Measurements from ENCODE around the gene SPEF2.

Gene SPEF2

DNA sequence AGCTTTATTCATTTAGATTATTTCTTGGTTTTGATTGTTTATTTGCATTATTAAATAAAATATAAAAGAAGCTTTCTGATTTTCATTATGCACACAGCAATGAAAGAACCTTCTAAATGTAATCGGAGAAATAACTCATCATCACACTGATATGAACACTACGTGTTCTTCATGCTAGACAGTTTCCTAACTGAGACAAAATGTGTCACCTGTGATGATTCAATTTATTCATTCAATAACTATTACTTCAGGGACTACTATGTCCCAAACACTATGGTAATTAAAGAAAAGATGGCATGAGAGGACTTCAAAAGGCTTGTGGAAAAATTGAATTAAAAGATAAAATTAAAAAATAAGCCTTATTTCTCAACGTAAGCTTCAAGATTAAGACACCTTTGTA lies 118.1 kb downstream of the SPEF2 start:
- no peak for DNase-seq

GRCh38 chr5:35736280-35736679 lies 118.6 kb downstream of the SPEF2 start:
- DNase-seq = peak; percentile 71

DNA sequence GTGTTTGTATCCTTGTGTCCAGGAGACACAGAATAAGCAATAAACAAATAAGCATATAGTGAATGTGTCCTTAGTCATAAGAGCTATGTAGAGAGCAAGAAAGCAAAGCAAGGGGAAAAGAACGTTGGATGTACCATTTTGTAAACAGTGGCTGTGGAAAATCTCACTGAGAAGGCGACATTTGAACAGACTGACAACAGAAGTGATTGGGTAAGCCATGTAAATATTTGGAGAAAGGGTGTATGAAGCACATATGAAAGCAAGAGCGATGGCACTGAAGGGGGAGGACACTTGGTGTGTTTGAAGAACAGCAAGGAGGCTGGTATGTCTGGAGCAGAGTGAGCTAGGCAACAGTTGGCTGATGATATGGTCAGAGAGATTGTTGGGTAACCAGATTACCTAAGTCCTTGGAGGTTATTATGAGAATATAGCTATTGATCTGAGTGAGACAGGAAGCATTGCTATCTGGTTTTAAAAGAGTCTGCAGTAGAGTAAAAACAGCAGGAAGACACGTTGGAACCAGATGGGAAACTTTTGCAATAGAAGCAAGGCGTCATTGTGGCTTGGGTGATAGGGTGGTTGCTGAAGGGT lies 123.6 kb downstream of the SPEF2 start:
- DNase-seq = no peak

DNA sequence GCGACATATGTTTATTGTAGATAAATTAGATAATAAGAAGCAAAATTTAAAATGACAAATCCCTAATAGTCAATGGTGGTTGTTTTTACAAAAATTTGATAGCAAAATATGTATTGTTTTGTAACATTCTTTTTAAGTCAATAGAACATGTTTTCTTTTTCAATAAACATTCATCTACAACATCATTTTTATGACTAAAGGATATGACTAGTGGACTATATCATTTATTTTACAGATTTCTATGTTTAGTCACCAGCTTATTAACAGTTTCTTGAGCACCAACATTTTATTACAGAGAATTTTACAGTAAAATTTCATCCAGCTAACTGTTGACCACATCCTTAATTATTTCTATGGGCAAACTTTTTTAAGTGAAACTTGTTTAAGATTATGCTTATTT lies 124.3 kb downstream of the SPEF2 start:
- no peak for DNase-seq

DNA sequence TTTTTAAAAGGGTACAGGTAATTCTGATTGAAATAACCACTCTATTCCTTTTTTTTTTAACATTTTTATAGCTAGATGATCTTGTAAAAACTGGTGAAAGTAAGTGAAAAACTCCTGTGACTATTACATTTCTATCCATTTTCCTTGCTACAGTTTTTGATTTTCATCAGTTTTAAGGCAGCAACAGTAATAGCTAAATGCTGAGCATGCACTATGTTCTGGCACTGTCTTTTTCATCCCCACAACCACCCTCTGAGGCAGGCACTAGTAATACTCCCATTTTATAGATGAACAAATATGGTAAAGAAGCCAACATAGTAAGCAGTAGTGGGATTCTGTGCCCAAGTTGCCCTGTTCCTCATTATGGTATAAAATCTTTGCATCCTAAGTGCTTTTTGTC lies 126.0 kb downstream of the SPEF2 start:
- DNase-seq = no peak

DNA sequence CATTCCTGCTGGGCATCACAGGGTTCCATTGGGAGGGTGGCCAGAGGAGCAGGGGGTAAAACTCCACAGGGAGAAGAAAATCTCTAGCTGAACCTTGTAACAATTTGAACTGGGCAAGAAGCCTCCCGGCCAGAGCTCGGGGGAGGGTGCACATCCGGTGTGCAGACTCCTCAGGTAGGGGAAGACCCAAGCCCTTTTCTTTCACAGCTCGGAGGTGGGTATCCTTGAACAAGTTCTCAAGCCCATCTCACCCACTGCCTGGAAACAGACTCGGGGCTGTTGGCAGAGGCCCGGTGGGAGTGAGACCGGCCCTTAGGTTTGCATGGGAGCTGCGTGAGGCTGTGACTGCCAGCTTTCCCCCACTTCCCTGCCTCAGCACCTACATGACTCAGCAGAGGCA lies 127.5 kb downstream of the SPEF2 start:
- DNase-seq = no peak

DNA sequence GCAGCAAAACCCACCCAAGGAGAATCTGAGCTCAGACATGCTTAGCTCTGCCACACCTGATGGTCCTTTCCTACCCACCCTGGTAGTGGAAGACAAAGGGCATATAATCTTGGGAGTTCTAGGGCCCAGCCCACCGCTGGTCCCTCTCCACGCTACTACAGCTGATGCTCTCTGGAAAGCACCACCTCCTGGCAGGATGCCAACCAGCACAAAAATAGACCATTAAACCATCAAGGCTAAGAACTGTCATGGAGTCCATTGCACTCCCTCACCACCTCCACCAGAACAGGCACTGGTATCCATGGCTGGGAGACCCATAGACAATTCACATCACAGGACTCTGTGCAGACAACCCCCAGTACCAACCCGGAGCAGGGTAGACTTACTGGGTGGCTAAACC lies 128.0 kb downstream of the SPEF2 start:
- no peak for DNase-seq

DNA sequence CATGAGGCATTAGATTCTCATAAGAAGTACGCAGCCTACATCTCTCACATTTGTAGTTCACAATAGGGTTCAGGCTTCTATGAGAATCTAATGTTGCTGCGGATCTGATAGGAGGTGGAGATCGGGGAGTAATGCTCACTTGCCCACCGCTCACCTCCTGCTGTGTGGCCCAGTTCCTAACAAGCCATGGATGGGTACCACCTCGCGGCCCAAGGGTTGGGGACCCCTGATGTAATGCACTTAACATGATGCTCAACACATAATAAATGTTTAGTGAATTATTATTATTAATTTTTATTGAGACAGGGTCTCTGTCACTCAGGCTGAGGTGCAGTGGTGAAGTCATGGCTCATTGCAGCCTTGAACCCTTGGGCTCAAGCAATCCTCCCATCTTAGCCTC lies 134.3 kb downstream of the SPEF2 start:
- DNase-seq = no peak

GRCh38 chr5:35753500-35753899 lies 135.8 kb downstream of the SPEF2 start:
- DNase-seq = no peak

DNA sequence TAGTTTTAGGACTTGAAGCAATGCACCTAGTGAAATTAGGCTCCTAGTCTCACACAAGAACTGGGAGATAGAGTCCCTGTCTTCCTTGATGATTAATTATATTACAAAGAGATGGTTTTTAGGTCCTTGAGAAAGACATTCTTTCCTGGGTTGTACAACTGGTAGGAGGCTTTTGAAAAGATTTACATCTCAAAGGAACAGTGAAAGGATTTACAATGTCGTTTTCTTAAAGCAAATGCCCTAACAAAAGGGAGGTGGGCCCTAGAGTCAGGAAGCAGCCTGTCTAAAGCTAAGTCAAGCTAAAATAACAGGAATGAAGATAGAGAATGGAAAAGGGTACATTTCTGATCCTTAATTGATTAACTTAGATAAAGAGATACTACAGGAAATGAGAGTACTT lies 136.8 kb downstream of the SPEF2 start:
- no peak for DNase-seq

DNA sequence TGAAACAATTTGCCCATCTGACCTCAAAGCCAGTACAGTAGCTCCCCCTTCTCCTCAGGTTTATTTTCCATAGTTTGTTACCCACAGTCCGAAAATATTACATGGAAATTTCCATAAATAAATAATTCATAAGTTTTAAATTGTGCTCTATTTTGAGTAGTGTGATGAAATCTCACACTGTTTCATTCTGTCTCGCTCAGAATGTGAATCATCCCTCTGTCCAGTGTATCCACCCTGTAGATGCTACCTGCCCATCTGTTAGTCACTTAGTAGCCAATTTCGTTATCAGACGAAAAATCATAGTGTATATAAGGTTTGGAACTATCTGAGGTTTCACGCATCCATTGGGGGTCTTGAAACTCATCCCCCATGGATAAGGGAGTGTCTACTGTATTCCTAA lies 138.3 kb downstream of the SPEF2 start:
- no peak for DNase-seq

DNA sequence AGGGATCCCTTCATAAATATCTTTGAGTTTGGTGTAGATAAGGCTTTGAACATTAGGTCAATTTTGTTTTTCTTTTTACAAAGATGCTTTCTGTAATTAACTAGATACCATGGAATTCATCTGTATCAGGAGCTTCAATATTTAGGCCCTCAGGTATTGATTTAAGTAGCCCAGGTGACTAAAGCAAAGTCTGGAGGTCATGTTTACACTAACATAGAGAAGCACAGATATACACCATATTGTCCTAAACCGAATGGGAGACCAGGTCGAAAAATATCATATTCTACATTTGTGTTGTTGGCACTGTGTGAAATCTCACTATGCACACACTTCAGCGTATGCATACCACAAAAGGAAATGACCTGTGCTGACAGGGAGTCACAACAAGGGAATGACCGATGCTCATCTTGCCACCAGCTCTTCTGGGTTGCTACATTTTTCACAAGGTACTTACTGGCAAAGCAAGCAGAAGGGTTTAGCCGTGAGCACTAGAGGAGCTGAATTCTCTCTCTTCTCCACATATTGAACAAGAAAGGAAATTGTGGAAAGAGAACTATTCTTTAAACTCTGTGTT lies 140.6 kb downstream of the SPEF2 start:
- DNase-seq = no peak

GRCh38 chr5:35761541-35761940 lies 143.9 kb downstream of the SPEF2 start:
- DNase-seq = no peak

- DNase-seq = no peak
Measured at GRCh38 chr5:35762368-35762767, 144.7 kb downstream of the SPEF2 start.

- no peak for DNase-seq
Measured at GRCh38 chr5:35765921-35766320, 148.3 kb downstream of the SPEF2 start.

DNA sequence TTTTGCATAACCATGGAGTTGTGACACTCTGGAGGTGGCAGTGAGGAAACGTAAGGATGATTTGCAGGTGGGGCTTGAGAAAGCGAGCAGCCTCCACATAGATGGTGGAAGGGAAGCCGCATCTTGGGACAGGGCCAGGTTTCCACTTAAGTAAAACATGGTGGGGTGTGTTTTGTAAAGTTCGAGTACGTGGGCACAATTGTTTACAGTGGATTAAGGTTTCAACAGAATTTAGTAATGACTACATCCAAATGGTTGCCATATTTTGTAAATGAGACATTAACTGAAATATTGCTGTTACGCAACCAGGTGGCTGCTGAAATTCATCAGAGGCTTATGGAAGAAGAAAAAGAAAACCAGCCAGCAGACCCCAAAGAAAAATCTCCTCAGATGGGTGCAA lies 153.6 kb downstream of the SPEF2 start:
- DNase-seq = peak; percentile 27

DNA sequence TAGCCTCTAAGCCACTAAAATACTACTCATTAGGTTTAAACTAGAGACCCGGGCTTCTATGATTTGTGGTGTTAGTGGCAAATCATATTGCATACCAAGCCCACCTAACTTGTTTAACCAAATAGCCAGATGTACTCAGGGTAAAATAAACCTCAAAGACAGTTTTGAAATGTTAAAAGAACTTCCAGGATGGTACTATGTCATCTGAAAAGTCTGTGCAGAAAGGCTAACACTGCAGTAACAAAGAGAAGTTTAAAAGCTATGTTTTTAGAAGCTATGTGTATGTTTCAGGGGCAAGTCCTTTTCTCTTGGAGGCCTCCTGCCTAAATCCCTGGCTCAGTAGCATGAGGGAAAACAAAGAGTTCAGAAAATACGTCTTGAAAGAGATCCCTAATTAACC lies 154.2 kb downstream of the SPEF2 start:
- no peak for DNase-seq

- DNase-seq = no peak
Measured at GRCh38 chr5:35773967-35774366, 156.3 kb downstream of the SPEF2 start.

DNA sequence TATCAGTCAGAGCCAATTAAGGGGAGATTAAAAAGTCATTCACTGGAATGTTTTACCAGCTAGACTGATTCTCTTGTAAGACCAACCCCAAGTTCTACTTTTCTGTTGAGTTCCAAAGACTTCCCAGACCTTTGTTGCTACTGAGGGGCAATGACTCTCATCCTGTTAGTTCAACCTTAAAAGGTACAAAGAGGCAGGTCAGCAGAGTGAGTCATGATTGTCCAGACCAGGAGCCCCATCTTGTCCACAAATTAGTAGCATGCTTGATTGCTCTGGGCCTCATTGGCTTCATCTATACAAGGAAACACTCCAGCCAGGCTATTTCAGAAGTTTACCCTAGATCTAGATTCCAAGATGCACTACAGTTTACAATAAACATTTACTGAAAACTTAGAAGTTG lies 159.1 kb downstream of the SPEF2 start:
- DNase-seq = no peak

- DNase-seq = peak; percentile 84
Measured at GRCh38 chr5:35777358-35778087, 159.9 kb downstream of the SPEF2 start.

DNA sequence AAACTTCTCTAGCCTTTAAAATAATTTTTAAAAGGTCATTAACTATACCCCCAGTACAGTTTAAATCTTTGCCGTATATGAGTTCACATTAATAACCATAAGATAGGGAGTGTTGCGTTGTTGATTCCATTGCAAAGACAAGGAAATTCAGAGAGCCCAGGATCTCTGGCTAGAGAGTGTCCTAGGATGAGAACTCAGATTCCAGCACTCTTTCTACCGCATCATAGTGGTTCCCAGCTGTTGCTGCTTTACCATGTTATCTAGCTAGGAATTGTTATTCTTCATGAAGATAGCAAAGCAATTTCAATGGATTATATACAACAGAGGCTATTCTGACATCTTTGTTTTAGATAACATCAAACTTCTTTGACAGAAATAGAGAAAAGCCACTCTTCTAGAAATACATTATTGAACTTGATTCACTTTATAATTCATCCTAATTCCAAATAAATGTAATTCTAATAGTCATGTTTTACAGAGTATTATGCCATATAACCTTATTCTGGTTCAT lies 160.7 kb downstream of the SPEF2 start:
- DNase-seq = no peak

DNA sequence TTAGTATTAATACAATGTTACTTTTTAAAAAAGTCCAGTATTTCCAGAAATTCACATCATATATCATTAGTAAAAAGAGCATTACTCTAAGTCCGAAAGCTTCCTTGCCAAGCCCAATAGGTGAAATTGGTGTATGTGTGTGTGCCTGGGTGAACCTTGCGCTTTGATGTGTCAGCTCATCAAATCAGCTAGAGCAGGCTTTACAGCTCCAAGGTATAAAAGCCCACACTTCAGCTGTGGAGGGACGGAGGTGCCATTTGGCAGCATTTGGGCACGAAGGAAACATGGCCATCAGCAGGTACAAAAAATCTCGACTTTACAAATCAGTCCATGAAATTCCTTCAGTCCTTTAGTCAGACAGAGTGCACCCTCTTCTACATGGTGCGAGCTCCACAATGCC lies 162.6 kb downstream of the SPEF2 start:
- no peak for DNase-seq

GRCh38 chr5:35781181-35781790 lies 163.6 kb downstream of the SPEF2 start:
- no peak for DNase-seq

DNA sequence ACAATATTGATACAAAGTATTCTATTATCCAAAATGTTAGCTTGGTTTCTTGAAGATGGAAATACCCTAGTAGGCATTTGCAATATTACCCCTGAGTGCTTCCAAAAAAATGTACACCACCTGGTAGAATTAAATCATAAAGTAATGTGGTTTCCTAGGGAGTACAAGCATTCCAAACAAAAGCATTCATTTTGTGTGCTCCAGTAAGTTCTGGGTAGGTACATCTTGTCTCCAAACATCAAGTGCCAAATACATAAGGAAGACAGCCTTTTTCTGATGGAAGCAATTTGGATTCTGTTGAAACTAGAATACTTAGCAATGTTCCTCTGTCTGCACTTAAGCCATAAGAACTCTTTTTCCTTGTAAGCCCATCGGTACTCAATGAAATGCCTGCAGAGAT lies 165.9 kb downstream of the SPEF2 start:
- DNase-seq = no peak

Data from inflammatory macrophage treated with lipopolysaccharide for 4 hours (primary cell).